ENCODE data around the gene EFL1.

EFL1 gene

GRCh38 chr15:82126346-82126745, 136.2 kb downstream of the EFL1 start:
- no peak for DNase-seq

- DNase-seq: no peak
Observed at GRCh38 chr15:82124331-82125263, 137.9 kb downstream of the EFL1 start.

GRCh38 chr15:82122746-82123400, 139.7 kb downstream of the EFL1 start:
- no peak for DNase-seq

- no peak for DNase-seq
Observed at GRCh38 chr15:82118040-82118439, 144.5 kb downstream of the EFL1 start.

GRCh38 chr15:82117296-82117695, 145.2 kb downstream of the EFL1 start:
- DNase-seq: no peak

GRCh38 chr15:82114660-82115059, 147.9 kb downstream of the EFL1 start:
- no peak for DNase-seq

- DNase-seq: no peak
Observed at GRCh38 chr15:82113106-82113715, 149.3 kb downstream of the EFL1 start.

- DNase-seq: no peak
Observed at GRCh38 chr15:82111918-82112317, 150.6 kb downstream of the EFL1 start.

GRCh38 chr15:82110144-82110543, 152.4 kb downstream of the EFL1 start:
- DNase-seq: no peak

- DNase-seq: peak in 15 of 56 donors; percentile 0 to 42 (median 5)
Observed at GRCh38 chr15:82108489-82109078, 153.9 kb downstream of the EFL1 start.

GRCh38 chr15:82106679-82107078, 155.9 kb downstream of the EFL1 start:
- DNase-seq: no peak

- no peak for DNase-seq
Observed at GRCh38 chr15:82105451-82106215, 156.9 kb downstream of the EFL1 start.

GRCh38 chr15:82103468-82103867, 159.1 kb downstream of the EFL1 start:
- peak in 3 of 56 donors; percentile 2 to 6 (median 5) for DNase-seq

- DNase-seq: no peak
Observed at GRCh38 chr15:82100111-82100929, 162.2 kb downstream of the EFL1 start.

GRCh38 chr15:82098674-82099073, 163.9 kb downstream of the EFL1 start:
- no peak for DNase-seq

GRCh38 chr15:82095803-82096202, 166.7 kb downstream of the EFL1 start:
- DNase-seq: no peak

- no peak for DNase-seq
Observed at GRCh38 chr15:82093774-82094211, 168.7 kb downstream of the EFL1 start.

- DNase-seq: no peak
Observed at GRCh38 chr15:82093325-82093724, 169.2 kb downstream of the EFL1 start.

- DNase-seq: no peak
Observed at GRCh38 chr15:82091636-82092140, 170.8 kb downstream of the EFL1 start.
